Ascending aorta (tissue), 2 donors: ENCODE data around the gene LDHAL6A. TPM values are rescaled to one million over a fixed set of nuclear protein-coding genes. Genes with fewer than 3 reads are reported as not detected.
"Not testable (repeated sequence)": the region's sequence is repeated elsewhere in the genome, so short reads cannot be mapped to it uniquely, and the experiment has no call there.

ENCODE experiments used
- DNase-seq, 2 donors: peaks; one replicate each; pipeline ENCODE4 v3.0.0-alpha.2; 2019; ENCODE audit warnings: low spot score in 2 of 2
- H3K27ac ChIP-seq, 2 donors: fragments of 200-600 bp; sonication (generic); one replicate each; pipeline ENCODE4 v1.5.1; 2016 to 2017; ENCODE audit warnings: mild to moderate bottlenecking in 1 of 2
- H3K27me3 ChIP-seq: fragments of 200-600 bp; sonication (generic); one replicate; pipeline ENCODE4 v1.5.1; 2017
- H3K36me3 ChIP-seq, 2 donors: fragments of 200-600 bp; sonication (generic); one replicate each; pipeline ENCODE4 v1.5.1; 2016
- H3K4me1 ChIP-seq, 2 donors: fragments of 200-600 bp; sonication (generic); one replicate each; pipeline ENCODE4 v1.5.1; 2016 to 2017; ENCODE audit warnings: mild to moderate bottlenecking in 1 of 2
- H3K4me3 ChIP-seq, 2 donors: fragments of 200-600 bp; sonication (generic); one replicate each; pipeline ENCODE4 v1.5.1; 2016 to 2017; ENCODE audit warnings: mild to moderate bottlenecking in 1 of 2
- H3K9me3 ChIP-seq, 2 donors: fragments of 200-600 bp; sonication (generic); one replicate each; pipeline ENCODE4 v1.5.1; 2016
- CTCF ChIP-seq, 3 experiments: fragments of 200-600 bp in 2 of 3; fragments of 450-650 bp in 1 of 3; sonication (generic) in 2 of 3; IDR thresholded peaks; one replicate each; pipeline ENCODE4 v1.5.1; 2016 to 2019; ENCODE audit warnings: antibody characterized with exemption in 3 of 3, mild to moderate bottlenecking in 1 of 3, moderate library complexity in 1 of 3
- intact Hi-C: fragments of 100-400 bp; cut with DNase I; formaldehyde crosslinking; loops from one replicate; pipeline ENCODE4 v1.15.1; 2023
- total RNA-seq: library from RNA; depleted of rRNA; stranded (reverse); fragments of >200 nt; gene quantifications from one replicate; pipeline ENCODE4 v1.1.0, GENCODE V29; 2016

LDHAL6A gene
- not detected for total RNA-seq

GRCh38 chr11:18455686-18456372, at the start of gene LDHAL6A:
LDHAL6A (plus strand) TSS chr11:18455856; CDS start chr11:18456681, 825 bp downstream.
- Histone ChIP-seq H3K4me3 (no peak within 1 kb of the TSS), H3K36me3 (no peaks in the 10 kb centered on the region), H3K27me3 (no peaks in the 10 kb centered on the region), H3K4me1 (no peaks in the 10 kb centered on the region), H3K9me3 (no peaks in the 10 kb centered on the region), H3K27ac (no peak within 1 kb of the TSS)
- intact Hi-C loops = no loop called here
- no peak for TF ChIP-seq CTCF (IDR thresholded peaks at IDR 0.05)
- DNase-seq = no peak

- not testable (repeated sequence) for H3K4me1 ChIP-seq, H3K27me3 ChIP-seq, H3K27ac ChIP-seq, H3K9me3 ChIP-seq, DNase-seq, H3K4me3 ChIP-seq
- peaks cover 60 to 65% of the 10 kb centered on the region in 2 donors for H3K36me3 ChIP-seq
- intact Hi-C loops = loop anchor here (10.0 kb wide), 1 partner anchor 87 kb away; no protein-coding TSS in a partner anchor
These were observed 48.3 kb upstream of the LDHAL6A start for GRCh38 chr11:18407400-18407799.

GRCh38 chr11:18408558-18409291, 46.9 kb upstream of the LDHAL6A start:
- H3K27ac ChIP-seq = no peak overlapping the region
- intact Hi-C loops = loop anchor here (10.0 kb wide), 1 partner anchor 86 kb away; no protein-coding TSS in a partner anchor
- TF ChIP-seq CTCF (IDR thresholded peaks at IDR 0.05) = no peak
- DNase-seq = no peak
- peaks cover 46 to 51% of the 10 kb centered on the region in 2 donors for H3K36me3 ChIP-seq
- H3K4me3 ChIP-seq = no peak overlapping the region
- H3K4me1 ChIP-seq = no peaks in the 10 kb centered on the region
- no peaks in the 10 kb centered on the region for H3K9me3 ChIP-seq
- H3K27me3 ChIP-seq = no peaks in the 10 kb centered on the region

GRCh38 chr11:18416459-18416858, 39.2 kb upstream of the LDHAL6A start:
- H3K4me1 ChIP-seq = no peaks in the 10 kb centered on the region
- intact Hi-C loops = no loop called here
- no peak overlapping the region for H3K27ac ChIP-seq
- H3K9me3 ChIP-seq = no peaks in the 10 kb centered on the region
- DNase-seq = no peak
- H3K36me3 ChIP-seq = no peaks in the 10 kb centered on the region
- no peak overlapping the region for H3K4me3 ChIP-seq
- no peaks in the 10 kb centered on the region for H3K27me3 ChIP-seq
- no peak for TF ChIP-seq CTCF (IDR thresholded peaks at IDR 0.05)

GRCh38 chr11:18419040-18419439, 36.6 kb upstream of the LDHAL6A start:
- H3K4me1 ChIP-seq = no peaks in the 10 kb centered on the region
- no peaks in the 10 kb centered on the region for H3K27me3 ChIP-seq
- H3K4me3 ChIP-seq = no peak overlapping the region
- H3K36me3 ChIP-seq = no peaks in the 10 kb centered on the region
- H3K27ac ChIP-seq = no peak overlapping the region
- intact Hi-C loops = no loop called here
- DNase-seq = no peak
- H3K9me3 ChIP-seq = no peaks in the 10 kb centered on the region
- TF ChIP-seq CTCF (IDR thresholded peaks at IDR 0.05) = no peak

GRCh38 chr11:18420067-18420466, 35.6 kb upstream of the LDHAL6A start:
- no peak for DNase-seq
- Histone ChIP-seq H3K27ac (no peak overlapping the region), H3K4me3 (no peak overlapping the region), H3K36me3 (no peaks in the 10 kb centered on the region), H3K4me1 (no peaks in the 10 kb centered on the region), H3K9me3 (no peaks in the 10 kb centered on the region), H3K27me3 (no peaks in the 10 kb centered on the region)
- TF ChIP-seq CTCF (IDR thresholded peaks at IDR 0.05) = no peak
- intact Hi-C loops = no loop called here
